ENCODE measurements around the gene COLQ.

- TF ChIP-seq POLR2AphosphoS5 (IDR thresholded peaks at IDR 0.05; ENCODE audit: borderline replicate concordance, low read depth, low read length) (no peak), EZH2 (IDR thresholded peaks at IDR 0.05) (no peak)
Observed at GRCh38 chr3:15433531-15433930, 88.0 kb downstream of the COLQ start.
